ENCODE results near the gene PFKFB4. TPM values are rescaled to one million over a fixed set of nuclear protein-coding genes. Genes with fewer than 3 reads are reported as not detected.

The PFKFB4 gene
- total RNA-seq, 4 donors from 2014 or later: 1.6 to 8.8 (median 2.5) TPM

DNA sequence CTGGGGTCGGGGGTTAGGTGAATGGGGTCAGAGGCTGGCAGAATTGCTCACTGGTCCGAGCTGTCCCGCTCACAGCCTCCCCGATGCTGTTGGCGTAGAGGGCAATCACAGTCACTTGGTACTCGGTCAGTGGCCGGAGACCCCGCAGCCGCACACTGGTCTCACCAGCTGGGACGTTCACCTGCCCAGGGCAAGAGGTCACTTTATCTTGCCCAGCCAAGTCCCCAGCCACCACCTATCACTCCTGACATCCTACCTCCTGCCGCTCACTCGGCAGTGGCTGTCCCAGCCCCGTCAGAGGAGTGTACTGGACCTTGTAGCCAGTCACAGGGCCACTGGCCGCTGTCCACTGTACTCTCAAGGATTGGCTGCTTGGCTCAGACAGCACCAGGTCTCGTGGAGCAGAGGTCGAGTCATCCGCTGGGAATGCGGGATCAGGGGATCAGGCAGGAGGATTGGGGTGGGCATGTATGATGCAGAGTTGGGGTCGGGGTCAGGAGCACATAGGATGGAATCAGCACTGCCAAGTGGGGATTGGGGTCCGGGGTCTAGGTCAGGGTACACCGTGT, 36.0 kb upstream of the PFKFB4 start:
- TF ChIP-seq, protein P1, sequence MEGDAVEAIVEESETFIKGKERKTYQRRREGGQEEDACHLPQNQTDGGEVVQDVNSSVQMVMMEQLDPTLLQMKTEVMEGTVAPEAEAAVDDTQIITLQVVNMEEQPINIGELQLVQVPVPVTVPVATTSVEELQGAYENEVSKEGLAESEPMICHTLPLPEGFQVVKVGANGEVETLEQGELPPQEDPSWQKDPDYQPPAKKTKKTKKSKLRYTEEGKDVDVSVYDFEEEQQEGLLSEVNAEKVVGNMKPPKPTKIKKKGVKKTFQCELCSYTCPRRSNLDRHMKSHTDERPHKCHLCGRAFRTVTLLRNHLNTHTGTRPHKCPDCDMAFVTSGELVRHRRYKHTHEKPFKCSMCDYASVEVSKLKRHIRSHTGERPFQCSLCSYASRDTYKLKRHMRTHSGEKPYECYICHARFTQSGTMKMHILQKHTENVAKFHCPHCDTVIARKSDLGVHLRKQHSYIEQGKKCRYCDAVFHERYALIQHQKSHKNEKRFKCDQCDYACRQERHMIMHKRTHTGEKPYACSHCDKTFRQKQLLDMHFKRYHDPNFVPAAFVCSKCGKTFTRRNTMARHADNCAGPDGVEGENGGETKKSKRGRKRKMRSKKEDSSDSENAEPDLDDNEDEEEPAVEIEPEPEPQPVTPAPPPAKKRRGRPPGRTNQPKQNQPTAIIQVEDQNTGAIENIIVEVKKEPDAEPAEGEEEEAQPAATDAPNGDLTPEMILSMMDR (IDR thresholded peaks at IDR 0.05; ENCODE audit: low read depth): no peak

DNA sequence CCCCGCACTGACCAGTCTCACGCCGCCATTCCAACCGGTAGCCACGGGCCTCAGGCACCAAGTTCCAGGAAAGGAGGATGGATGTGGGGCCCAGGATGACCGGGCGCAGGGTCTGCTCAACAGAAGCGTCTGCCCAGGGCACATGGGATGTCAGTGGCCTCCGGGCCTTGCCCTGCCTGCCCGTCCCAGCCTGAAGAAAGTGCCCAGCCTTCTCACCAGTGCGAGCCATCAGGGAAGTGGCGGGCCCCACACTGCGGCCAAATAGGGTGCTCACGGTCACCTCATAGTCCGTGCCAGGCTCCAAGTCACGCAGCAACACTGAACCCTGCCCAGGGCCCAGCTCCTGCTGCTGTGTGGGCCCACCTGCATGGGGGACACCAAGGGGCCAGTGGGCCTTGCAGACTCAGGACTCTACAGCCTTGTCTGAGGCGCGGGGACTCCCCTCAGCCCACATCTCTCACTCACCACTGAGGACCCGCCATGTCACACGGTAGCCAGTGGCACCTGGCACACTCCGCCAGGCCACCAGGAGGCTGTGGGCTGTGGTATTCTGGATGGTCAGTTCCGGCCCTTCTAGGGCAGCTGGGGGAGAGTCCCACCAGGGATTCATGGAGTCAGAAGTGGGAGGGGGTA, 35.4 kb upstream of the PFKFB4 start:
- TF ChIP-seq, protein P1 (IDR thresholded peaks at IDR 0.05; ENCODE audit: low read depth): no peak

DNA sequence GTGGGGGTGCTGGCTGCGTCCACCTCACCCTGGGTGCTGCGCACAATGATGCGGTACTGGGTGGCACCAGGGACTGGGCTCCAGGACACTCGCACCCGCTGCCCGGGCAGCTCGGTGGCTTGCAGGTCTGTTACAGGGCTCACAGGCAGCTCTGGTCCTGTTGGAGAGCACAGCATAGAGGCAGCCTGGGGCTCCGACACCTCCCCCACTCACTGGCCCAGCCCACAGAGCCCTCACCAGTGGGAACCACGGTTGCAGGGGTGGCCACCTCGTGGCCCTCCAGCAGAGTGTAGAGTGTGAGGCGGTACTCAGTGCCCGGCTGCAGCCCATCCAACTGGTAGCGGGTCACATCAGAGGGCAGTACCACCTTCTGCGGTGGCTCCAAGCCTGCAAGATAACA, 34.8 kb upstream of the PFKFB4 start:
- TF ChIP-seq, protein P1 (IDR thresholded peaks at IDR 0.05; ENCODE audit: low read depth): no peak

DNA sequence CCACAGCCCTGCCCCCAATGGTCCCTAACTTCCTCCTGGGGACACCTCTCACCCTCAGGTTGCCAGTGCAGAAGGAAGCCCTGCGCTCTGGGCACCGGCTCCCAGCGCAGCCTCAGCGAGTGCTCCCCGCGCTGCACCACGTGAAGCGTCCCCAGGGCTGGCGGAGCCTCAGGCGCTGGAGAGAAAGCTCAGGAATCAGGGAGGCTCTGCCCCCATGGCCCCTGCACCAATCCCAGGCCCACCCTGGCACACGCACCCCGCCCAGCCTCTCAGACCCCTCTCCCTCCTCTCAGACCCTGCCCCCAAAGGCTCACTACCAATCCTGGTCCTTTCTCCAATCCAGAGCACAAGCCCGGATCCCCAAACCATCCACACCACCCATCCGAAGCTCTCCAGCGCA, 31.6 kb upstream of the PFKFB4 start:
- TF ChIP-seq, protein P1 (IDR thresholded peaks at IDR 0.05; ENCODE audit: low read depth): no peak

DNA sequence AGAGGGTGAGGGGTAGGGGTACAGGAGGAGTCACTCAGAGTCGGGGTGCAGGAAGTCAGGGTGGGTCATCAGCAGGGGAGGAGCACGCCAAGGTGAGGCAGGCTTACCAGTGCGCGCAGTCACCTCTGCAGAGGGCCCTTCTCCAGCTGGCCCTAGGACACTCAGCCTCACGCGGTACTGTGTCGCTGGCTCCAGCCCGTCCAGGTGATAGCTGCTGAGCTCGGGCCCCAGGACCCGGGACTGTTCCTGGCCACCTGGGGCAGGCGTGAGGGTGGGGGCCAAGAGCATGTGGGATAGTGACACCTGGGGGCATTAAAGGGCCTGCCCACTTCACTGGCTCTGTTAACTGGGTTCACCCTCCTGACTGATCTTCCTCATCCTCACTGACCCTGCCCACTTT, 31.1 kb upstream of the PFKFB4 start:
- TF ChIP-seq, protein P1 (IDR thresholded peaks at IDR 0.05; ENCODE audit: low read depth): no peak

DNA sequence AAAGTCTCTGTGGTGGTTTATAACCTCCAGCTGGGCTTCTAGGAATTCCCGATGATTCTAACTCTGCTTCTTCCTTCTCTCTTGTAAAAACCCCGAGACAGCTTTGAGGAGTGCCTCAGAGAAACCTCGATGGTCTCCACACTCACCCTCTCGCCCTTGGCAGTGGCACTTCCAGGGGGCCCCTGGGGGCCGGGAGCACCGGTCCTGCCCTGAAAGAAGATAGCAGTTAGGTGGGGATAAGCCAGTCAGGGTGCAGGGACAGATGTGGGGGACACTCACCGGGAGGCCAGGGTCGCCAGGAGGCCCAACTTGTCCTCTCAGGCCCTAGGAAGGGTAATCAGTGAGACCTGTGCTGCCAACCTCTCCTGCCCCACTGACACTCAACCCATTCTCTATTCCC, 28.8 kb upstream of the PFKFB4 start:
- TF ChIP-seq, protein P1 (IDR thresholded peaks at IDR 0.05; ENCODE audit: low read depth): no peak

DNA sequence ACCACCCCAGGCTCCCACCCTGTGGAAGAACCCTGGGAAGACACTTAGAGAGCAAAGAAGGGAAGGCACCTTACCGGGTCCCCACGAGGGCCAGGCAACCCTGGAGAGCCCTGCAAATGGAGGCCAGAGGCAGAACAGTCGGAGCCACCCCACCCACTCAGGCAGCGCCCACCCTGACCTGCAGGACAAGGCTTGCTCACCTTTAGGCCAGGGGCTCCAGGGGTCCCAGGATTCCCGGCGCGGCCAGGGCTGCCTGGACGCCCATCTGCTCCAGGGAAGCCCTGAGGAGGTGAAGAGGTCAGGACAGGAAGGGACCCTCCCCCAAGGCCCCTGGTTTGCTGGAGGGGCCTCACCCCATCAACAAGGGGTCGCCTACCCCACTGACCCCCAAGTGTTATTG, 28.2 kb upstream of the PFKFB4 start:
- TF ChIP-seq, protein P1 (IDR thresholded peaks at IDR 0.05; ENCODE audit: low read depth): no peak
